ENCODE measurements around the gene CHAT. TPM values are rescaled to one million over a fixed set of nuclear protein-coding genes. Genes with fewer than 3 reads are reported as not detected.

The CHAT gene
- total RNA-seq, 2 experiments from 2014 or later: not detected

GRCh38 chr10:49700997-49701396 is 87.2 kb downstream of the CHAT start:
- Histone ChIP-seq H3K4me1 (ENCODE audit: insufficient read depth, low read length) (no peaks in the 10 kb centered on the region), H3K9me3 (ENCODE audit: control insufficient read depth in 1 of 2, insufficient read depth in 1 of 2, low read length in 2 of 2) (peaks cover 0 to 5% of the 10 kb centered on the region in 2 experiments), H3K27me3 (ENCODE audit: control insufficient read depth in 1 of 2, insufficient read depth in 2 of 2, low read length in 2 of 2) (peaks cover 2 to 5% of the 10 kb centered on the region in 2 experiments), H3K36me3 (ENCODE audit: insufficient read depth, low read length) (no peaks in the 10 kb centered on the region), H3K4me3 (ENCODE audit: low read length) (no peak overlapping the region), H3K27ac (ENCODE audit: low read depth in 1 of 2, low read length in 2 of 2) (no peak overlapping the region)
- H3K9me3 Mint-ChIP-seq: peaks cover 2% of the 10 kb centered on the region
- DNase-seq (no peak), ATAC-seq (ENCODE audit: poor library complexity) (no peak)
- H3K36me3 Mint-ChIP-seq (ENCODE audit: low read depth): no peaks in the 10 kb centered on the region
- H3K27me3 Mint-ChIP-seq: peaks cover 38% of the 10 kb centered on the region
- no peak overlapping the region for H3K4me3 Mint-ChIP-seq
- CTCF ChIA-PET: no interaction called here
- no peak overlapping the region for H3K27ac Mint-ChIP-seq
- no peaks in the 10 kb centered on the region for H3K4me1 Mint-ChIP-seq (ENCODE audit: low read depth)
- intact Hi-C loops (cut with DNase I, micrococcal nuclease): no loop called here
- POLR2A ChIA-PET: no interaction called here
- TF ChIP-seq CTCF (IDR thresholded peaks at IDR 0.05): no peak

GRCh38 chr10:49707585-49707984 is 93.7 kb downstream of the CHAT start:
- Histone ChIP-seq H3K9me3 (ENCODE audit: control insufficient read depth in 1 of 2, insufficient read depth in 1 of 2, low read length in 2 of 2) (peaks cover 0 to 4% of the 10 kb centered on the region in 2 experiments), H3K27me3 (ENCODE audit: control insufficient read depth in 1 of 2, insufficient read depth in 2 of 2, low read length in 2 of 2) (no peaks in the 10 kb centered on the region), H3K4me3 (ENCODE audit: low read length) (no peak overlapping the region), H3K4me1 (ENCODE audit: insufficient read depth, low read length) (no peaks in the 10 kb centered on the region), H3K36me3 (ENCODE audit: insufficient read depth, low read length) (no peaks in the 10 kb centered on the region), H3K27ac (ENCODE audit: low read depth in 1 of 2, low read length in 2 of 2) (no peak overlapping the region)
- H3K36me3 Mint-ChIP-seq (ENCODE audit: low read depth): no peaks in the 10 kb centered on the region
- DNase-seq (no peak), ATAC-seq (ENCODE audit: poor library complexity) (no peak)
- H3K9me3 Mint-ChIP-seq: peaks cover 2% of the 10 kb centered on the region
- intact Hi-C loops (cut with DNase I, micrococcal nuclease): no loop called here
- no peak overlapping the region for H3K27ac Mint-ChIP-seq
- ChIA-PET CTCF (no interaction called here), POLR2A (no interaction called here)
- no peak overlapping the region for H3K4me3 Mint-ChIP-seq
- no peak for TF ChIP-seq CTCF (IDR thresholded peaks at IDR 0.05)
- H3K27me3 Mint-ChIP-seq: peaks cover 29% of the 10 kb centered on the region
- no peaks in the 10 kb centered on the region for H3K4me1 Mint-ChIP-seq (ENCODE audit: low read depth)

GRCh38 chr10:49709934-49710333 is 96.1 kb downstream of the CHAT start:
- H3K27ac Mint-ChIP-seq: no peak overlapping the region
- no peaks in the 10 kb centered on the region for H3K36me3 Mint-ChIP-seq (ENCODE audit: low read depth)
- ATAC-seq (ENCODE audit: poor library complexity) (no peak), DNase-seq (no peak)
- Histone ChIP-seq H3K27me3 (ENCODE audit: control insufficient read depth in 1 of 2, insufficient read depth in 2 of 2, low read length in 2 of 2) (no peaks in the 10 kb centered on the region), H3K27ac (ENCODE audit: low read depth in 1 of 2, low read length in 2 of 2) (no peak overlapping the region), H3K4me3 (ENCODE audit: low read length) (no peak overlapping the region), H3K4me1 (ENCODE audit: insufficient read depth, low read length) (no peaks in the 10 kb centered on the region), H3K36me3 (ENCODE audit: insufficient read depth, low read length) (no peaks in the 10 kb centered on the region), H3K9me3 (ENCODE audit: control insufficient read depth in 1 of 2, insufficient read depth in 1 of 2, low read length in 2 of 2) (peaks cover 0 to 4% of the 10 kb centered on the region in 2 experiments)
- no peak for TF ChIP-seq CTCF (IDR thresholded peaks at IDR 0.05)
- H3K4me1 Mint-ChIP-seq (ENCODE audit: low read depth): no peaks in the 10 kb centered on the region
- intact Hi-C loops (cut with DNase I, micrococcal nuclease): no loop called here
- POLR2A ChIA-PET: no interaction called here
- peaks cover 25% of the 10 kb centered on the region for H3K27me3 Mint-ChIP-seq
- H3K4me3 Mint-ChIP-seq: no peak overlapping the region
- CTCF ChIA-PET: no interaction called here
- H3K9me3 Mint-ChIP-seq: no peaks in the 10 kb centered on the region

All from CD4-positive, alpha-beta T cell (primary cell).